Transverse colon (tissue), 4 donors: ENCODE data around the gene CADPS2.

Experiments used
- CTCF ChIP-seq, 5 experiments: fragments of 200-600 bp in 3 of 5; fragments of 450-650 bp in 2 of 5; sonication (generic) in 3 of 5; IDR thresholded peaks; 1 replicate in 2 of 5; 2 replicates in 3 of 5; pipeline ENCODE4 v1.5.1; 2016 to 2017; ENCODE audit warnings: antibody characterized with exemption in 5 of 5, inconsistent platforms in 3 of 5, mild to moderate bottlenecking in 2 of 5, moderate library complexity in 1 of 5
- EP300 ChIP-seq: sonication (generic); formaldehyde crosslinking; IDR thresholded peaks from one replicate; pipeline ENCODE4 v1.6.1; 2017; ENCODE audit warnings: antibody characterized with exemption, low read depth
- POLR2AphosphoS5 ChIP-seq, 3 donors: sonication (generic); formaldehyde crosslinking; IDR thresholded peaks; one replicate each; pipeline ENCODE4 v1.6.1; 2016; ENCODE audit warnings: antibody characterized with exemption in 3 of 3

- TF ChIP-seq POLR2AphosphoS5 (IDR thresholded peaks at IDR 0.05) (no peak), CTCF (IDR thresholded peaks at IDR 0.05) (no peak), EP300 (no peak)
These were observed 72.4 kb downstream of the CADPS2 start for GRCh38 chr7:122813845-122814244.
